NCI-H1694 (cell line): ENCODE results near the gene ZNF687.

Source experiments
- DNase-seq: peaks from one replicate; lab custom pipeline; 2025; lab: John Stamatoyannopoulos, UW

The ZNF687 gene

GRCh38 chr1:151277249-151277648 lies 4.8 kb upstream of the ZNF687 start:
- DNase-seq = no peak

DNA sequence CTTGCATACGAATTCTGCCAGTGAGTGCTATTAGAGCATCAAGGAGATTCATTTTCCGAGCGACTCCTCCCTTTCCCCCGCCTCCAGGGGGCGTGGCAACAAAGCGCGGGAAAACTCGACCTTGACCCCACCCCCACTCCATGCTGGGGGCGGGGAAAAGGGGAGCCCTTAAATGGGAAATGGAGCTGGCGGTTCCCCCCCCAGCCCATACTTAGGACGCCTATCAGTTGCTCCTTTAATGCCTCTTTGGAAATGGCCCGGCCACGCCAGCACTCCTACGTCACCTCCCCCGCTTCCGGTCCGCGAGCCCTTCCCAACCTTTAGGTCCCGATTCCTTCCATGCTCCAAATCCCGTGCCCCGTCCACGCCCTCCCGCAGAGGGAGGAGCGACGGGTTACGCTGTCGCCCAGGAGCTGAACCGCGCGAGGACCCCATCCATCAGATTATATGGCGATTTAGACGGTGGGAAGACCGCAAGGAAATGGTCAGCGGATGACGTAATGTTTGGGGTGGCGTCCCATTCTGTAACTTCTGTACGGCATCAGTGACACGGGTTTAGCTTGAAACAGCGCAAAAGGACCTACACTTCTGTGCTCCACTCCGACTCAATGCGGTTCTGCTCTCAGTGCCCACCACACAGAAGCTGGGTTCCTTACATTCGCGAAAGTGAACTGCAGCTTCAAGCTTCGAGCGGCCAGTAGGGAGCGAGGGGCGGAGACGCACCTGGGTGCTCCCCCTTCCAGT lies 702 bp upstream of the ZNF687 start:
- DNase-seq = peak; percentile 99

- DNase-seq = peak; percentile 15
Measured at GRCh38 chr1:151282883-151283725, 1.0 kb downstream of the ZNF687 start.

DNA sequence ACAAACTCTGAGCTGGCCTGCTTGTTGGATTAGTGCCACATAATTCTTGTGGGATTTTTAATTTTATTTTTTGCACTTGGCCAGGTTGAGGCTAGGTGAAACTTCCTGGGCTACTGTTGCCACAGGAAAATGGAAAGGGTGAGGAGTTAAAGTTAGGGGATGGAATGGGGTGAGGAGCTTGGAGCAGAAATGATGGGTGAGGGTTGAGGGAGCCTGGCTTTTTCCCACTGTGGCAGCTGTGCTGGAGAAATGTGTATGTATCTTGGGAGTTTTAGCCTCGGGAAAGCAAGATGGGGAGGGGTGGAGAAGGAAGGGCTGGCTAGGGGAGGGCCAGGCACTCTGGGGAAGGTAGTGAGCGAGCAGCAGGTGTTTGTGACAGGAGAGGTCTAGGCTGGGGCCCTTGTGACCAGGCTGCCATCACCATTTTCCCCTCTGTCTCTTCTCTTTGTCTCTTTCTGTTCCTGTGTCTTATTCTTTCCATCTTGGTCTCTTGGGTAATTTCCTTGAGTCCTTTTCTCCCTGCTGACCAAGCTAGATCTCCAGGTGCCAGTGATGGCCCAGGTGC lies 2.0 kb downstream of the ZNF687 start:
- DNase-seq = no peak

DNA sequence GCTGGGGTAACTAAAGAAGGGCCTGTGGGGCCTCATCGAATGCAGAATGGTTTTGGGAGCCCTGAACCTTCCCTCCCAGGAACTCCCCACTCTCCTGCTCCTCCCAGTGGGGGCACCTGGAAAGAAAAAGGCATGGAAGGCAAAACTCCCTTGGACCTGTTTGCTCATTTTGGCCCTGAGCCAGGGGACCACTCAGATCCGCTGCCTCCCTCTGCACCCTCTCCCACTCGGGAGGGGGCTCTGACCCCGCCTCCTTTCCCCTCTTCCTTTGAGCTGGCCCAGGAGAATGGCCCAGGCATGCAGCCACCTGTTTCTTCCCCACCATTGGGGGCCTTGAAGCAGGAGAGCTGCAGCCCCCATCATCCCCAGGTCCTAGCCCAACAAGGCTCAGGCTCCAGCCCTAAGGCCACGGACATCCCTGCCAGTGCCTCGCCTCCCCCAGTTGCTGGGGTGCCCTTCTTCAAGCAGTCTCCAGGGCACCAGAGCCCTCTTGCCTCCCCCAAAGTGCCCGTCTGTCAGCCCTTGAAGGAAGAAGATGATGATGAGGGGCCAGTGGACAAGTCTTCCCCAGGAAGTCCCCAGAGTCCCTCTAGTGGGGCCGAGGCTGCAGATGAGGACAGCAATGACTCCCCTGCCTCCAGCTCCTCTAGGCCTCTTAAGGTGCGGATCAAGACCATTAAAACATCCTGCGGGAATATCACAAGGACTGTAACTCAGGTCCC lies 4.7 kb downstream of the ZNF687 start:
- no peak for DNase-seq

GRCh38 chr1:151287341-151287699 lies 5.2 kb downstream of the ZNF687 start:
- DNase-seq = no peak

DNA sequence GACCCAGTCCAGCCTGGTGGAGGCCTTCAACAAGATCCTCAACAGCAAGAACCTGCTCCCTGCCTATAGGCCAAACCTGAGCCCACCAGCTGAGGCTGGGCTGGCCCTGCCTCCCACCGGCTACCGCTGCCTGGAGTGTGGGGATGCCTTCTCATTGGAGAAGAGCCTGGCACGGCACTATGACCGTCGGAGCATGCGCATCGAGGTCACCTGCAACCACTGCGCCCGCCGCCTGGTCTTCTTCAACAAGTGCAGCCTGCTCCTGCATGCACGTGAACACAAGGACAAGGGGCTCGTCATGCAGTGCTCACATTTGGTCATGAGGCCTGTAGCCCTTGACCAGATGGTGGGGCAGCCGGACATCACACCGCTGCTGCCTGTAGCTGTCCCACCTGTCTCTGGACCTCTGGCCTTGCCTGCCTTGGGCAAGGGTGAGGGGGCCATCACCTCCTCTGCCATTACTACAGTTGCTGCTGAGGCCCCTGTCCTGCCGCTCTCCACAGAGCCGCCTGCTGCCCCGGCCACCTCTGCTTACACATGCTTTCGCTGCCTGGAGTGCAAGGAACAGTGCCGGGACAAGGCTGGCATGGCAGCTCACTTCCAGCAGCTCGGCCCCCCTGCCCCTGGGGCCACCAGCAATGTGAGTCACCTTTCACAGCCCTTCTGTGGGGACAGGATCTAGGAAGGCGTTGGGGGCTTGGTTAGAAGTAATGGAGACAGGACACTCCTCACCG lies 5.8 kb downstream of the ZNF687 start:
- no peak for DNase-seq

- no peak for DNase-seq
Measured at GRCh38 chr1:151288502-151288901, 6.4 kb downstream of the ZNF687 start.

DNA sequence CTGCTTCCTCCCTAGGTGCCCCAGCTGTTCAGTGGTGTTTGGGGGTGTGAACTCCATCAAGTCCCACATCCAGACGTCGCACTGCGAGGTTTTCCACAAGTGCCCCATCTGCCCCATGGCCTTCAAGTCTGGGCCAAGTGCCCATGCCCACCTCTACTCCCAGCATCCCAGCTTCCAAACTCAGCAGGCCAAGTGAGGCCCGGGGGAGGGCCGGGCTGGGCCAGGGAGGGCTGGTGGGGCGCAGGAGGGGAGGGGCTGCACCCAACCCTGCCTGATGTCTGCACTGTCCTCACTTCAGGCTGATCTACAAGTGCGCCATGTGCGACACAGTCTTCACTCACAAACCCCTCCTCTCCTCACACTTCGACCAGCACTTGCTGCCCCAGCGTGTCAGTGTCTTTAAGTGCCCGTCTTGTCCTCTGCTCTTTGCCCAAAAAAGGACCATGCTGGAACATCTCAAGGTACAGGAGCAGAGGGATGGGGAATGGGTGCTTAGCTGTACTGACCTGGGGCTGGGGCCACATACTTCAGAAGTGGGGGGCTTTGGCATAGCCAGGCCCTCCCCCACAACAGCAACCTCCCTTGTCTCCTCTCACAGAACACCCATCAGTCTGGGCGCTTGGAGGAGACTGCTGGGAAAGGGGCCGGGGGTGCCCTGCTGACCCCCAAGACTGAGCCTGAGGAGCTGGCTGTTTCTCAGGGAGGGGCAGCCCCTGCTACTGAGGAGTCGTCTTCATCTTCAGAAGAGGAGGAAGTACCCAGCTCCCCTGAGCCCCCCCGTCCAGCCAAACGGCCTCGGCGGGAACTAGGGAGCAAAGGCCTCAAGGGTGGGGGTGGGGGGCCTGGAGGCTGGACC lies 7.2 kb downstream of the ZNF687 start:
- DNase-seq = no peak

DNA sequence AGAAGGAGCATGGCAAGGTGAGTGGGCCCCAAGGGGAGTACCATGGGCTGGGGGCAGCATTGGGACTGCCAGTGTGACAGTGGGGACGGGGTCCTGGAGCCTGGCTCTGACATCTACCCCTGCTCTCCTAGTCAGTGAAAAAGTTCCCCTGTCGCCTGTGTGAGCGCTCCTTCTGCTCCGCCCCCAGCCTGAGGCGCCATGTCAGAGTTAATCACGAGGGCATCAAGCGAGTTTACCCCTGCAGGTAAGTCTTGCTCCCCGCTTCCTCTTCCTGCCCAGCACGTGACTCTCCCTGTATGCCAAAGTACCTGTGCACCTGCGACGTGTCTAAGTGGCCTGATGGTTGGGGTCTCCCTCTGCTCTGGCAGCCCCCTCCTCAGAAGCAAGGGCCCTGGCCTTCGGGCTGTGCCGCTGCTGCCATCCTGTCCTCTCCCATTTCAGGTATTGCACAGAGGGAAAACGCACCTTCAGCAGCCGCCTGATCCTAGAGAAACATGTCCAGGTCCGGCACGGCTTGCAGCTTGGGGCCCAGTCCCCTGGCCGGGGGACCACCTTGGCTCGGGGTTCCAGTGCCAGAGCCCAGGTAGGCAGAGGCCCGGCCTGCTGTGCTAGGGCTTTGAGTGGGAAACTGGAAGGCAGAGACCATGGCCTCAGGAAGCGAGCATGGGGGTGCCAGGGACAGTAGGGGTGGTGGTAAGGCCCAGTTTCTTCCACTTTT lies 8.1 kb downstream of the ZNF687 start:
- DNase-seq = no peak

DNA sequence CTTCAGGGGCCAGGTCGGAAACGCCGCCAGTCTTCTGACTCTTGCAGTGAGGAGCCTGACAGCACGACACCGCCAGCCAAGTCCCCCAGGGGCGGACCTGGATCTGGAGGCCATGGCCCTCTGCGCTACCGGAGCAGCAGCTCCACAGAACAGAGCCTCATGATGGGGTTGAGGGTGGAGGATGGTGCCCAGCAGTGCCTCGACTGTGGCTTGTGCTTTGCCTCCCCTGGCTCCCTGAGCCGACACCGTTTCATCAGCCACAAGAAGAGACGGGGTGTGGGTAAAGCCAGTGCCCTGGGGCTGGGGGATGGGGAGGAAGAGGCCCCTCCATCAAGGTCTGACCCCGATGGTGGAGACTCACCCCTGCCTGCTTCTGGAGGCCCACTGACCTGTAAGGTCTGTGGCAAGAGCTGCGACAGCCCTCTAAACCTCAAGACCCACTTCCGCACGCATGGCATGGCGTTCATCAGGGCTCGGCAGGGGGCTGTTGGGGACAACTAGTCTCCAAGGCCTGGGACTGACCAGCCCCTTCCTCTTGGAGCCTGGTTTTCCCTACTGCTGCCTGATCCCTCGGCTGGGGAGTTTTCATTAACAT lies 8.7 kb downstream of the ZNF687 start:
- no peak for DNase-seq

- peak; percentile 50 for DNase-seq
Measured at GRCh38 chr1:151292207-151293030, 10.3 kb downstream of the ZNF687 start.

GRCh38 chr1:151293093-151293492 lies 11.0 kb downstream of the ZNF687 start:
- no peak for DNase-seq

GRCh38 chr1:151294742-151295462 lies 12.8 kb downstream of the ZNF687 start:
- DNase-seq = no peak

GRCh38 chr1:151309811-151310323 lies 27.8 kb downstream of the ZNF687 start:
- DNase-seq = peak; percentile 19

- DNase-seq = no peak
Measured at GRCh38 chr1:151311011-151311410, 28.9 kb downstream of the ZNF687 start.

DNA sequence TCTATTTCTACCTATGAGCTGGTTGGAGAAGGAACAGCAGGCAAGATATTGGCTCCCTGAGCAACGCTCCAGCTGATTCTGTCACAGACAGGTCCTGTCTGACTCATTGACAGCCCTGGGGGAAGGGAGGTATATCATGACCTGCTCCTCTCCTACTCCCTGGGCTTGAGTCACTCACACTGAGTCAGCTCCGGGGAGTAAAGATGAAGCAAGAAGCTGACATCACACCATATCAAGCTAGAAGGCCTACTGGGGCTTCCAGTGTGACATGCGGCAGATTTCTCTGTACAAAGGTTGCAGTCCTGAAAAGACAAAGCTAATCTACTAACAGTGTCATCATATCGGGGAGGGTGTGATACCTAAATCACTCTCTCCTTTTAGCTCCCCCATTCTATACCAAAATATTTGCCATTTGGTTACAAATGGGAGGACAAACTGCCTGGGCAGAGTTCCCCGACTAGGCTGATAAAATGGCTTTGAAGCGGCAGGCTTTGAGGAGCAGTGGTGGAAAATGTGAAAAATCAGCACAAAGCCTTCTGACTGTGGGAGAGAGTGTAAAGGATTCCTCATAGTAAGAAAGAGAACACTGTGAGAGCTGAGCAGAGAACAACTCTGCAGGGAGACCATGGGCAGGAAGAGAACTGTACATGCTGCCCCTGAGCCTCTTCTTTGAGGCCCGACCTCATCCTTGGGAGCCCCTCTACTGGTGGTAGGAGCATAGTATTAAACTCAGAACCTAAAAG lies 29.7 kb downstream of the ZNF687 start:
- DNase-seq = no peak
